ENCODE measurements around the gene RTL1. TPM values are rescaled to one million over a fixed set of nuclear protein-coding genes. Genes with fewer than 3 reads are reported as not detected.

RTL1 gene
- total and polyA plus RNA-seq, 2 donors (not counting 3 experiments of a cell fraction or from before 2014, with no cell fraction given): not detected

- ChIA-PET CTCF (no interaction called here), POLR2A (no interaction called here)
- H3K36me3 ChIP-seq (ENCODE audit: control insufficient read depth in 2 of 2, extremely low read depth in 1 of 2, insufficient read depth in 2 of 2, low read length in 2 of 2): peaks cover 2 to 16% of the 10 kb centered on the region in 2 experiments
- no peaks in the 10 kb centered on the region for H3K4me1 ChIP-seq (ENCODE audit: control insufficient read depth, extremely low read depth, insufficient read depth, low read length)
- no peaks in the 10 kb centered on the region for H3K79me2 ChIP-seq (ENCODE audit: control insufficient read depth, insufficient read depth, low read length)
- TF ChIP-seq MAX (IDR thresholded peaks at IDR 0.05; ENCODE audit: insufficient read depth, insufficient read length) (no peak), GATA2 (IDR thresholded peaks at IDR 0.05; ENCODE audit: insufficient read depth, insufficient read length, low read depth, low read length) (no peak), EZH2 (IDR thresholded peaks at IDR 0.05; ENCODE audit: borderline replicate concordance, low read depth, low read length, severe bottlenecking) (no peak), POLR2AphosphoS5 (IDR thresholded peaks at IDR 0.05; ENCODE audit: insufficient read depth, low read depth, low read length) (no peak), CTCF (IDR thresholded peaks at IDR 0.05; ENCODE audit: extremely low read depth in 1 of 2, insufficient read depth in 1 of 2, low read depth in 1 of 2, low read length in 2 of 2) (no peak), POLR2A (IDR thresholded peaks at IDR 0.05; ENCODE audit: low read depth, low read length) (no peak), JUN (IDR thresholded peaks at IDR 0.05; ENCODE audit: borderline replicate concordance, insufficient read depth, insufficient read length, low read depth) (no peak)
- no TSS peak for BruUV-seq (replicated peaks)
- H4K20me1 ChIP-seq (replicated peaks; ENCODE audit: control insufficient read depth, extremely low read depth, insufficient read depth, low read length): no peaks in the 10 kb centered on the region
- H3K4me3 ChIP-seq (replicated peaks in 1 of 3; ENCODE audit: insufficient read depth in 1 of 3, low read depth in 1 of 3, low read length in 3 of 3): no peak overlapping the region
- dilution Hi-C loops (cut with MboI; ENCODE audit: extremely low pct_ligation_motif_present, low sequenced_read_pairs): no loop called here
- FAIRE-seq (no peak), DNase-seq (ENCODE audit: low read depth, low spot score) (no peak)
- no peak overlapping the region for H2AFZ ChIP-seq (ENCODE audit: low read depth, low read length)
- intact Hi-C loops (cut with micrococcal nuclease): no loop called here
- no peaks in the 10 kb centered on the region for H3K9me3 ChIP-seq (replicated peaks; ENCODE audit: control insufficient read depth, insufficient read depth, low read length)
- no peak overlapping the region for H3K9ac ChIP-seq (replicated peaks; ENCODE audit: extremely low read depth, insufficient read depth, low read length)
- no peaks in the 10 kb centered on the region for H3K27me3 ChIP-seq (ENCODE audit: control insufficient read depth in 2 of 2, insufficient read depth in 2 of 2, low read length in 2 of 2)
- H3K9me1 ChIP-seq (replicated peaks; ENCODE audit: control insufficient read depth, extremely low read depth, insufficient read depth, low read length): no peaks in the 10 kb centered on the region
- H3K4me2 ChIP-seq (ENCODE audit: insufficient read depth, low read length): no peak overlapping the region
- H3K27ac ChIP-seq (ENCODE audit: insufficient read depth, low read depth, low read length): no peak overlapping the region
Observed at GRCh38 chr14:100844846-100845245, 58.7 kb downstream of the RTL1 start.

Measured in endothelial cell of umbilical vein (primary cell).